Karpas-422 (cell line): ENCODE data around the gene PPM1D. TPM values are rescaled to one million over a fixed set of nuclear protein-coding genes. Genes with fewer than 3 reads are reported as not detected.
A peak's percentile ranks its signal among the peaks of the same experiment; 100 is the strongest.
"Not testable (repeated sequence)": the region's sequence is repeated elsewhere in the genome, so short reads cannot be mapped to it uniquely, and the experiment has no call there.

Experiments used
- DNase-seq: peaks from one replicate; pipeline ENCODE4 v3.0.0-alpha.2; 2015
- H2AFZ ChIP-seq: fragments of 200-600 bp; sonication (generic); 2 replicates; pipeline ENCODE4 v1.6.1; 2014; ENCODE audit warnings: antibody characterized with exemption, low read length, mixed read lengths
- H3K27ac ChIP-seq: fragments of 200-600 bp; sonication (generic); 2 replicates; pipeline ENCODE4 v1.5.1; 2014; ENCODE audit warnings: mild to moderate bottlenecking, low read length, moderate library complexity
- H3K27me3 ChIP-seq: fragments of 200-600 bp; sonication (generic); 2 replicates; pipeline ENCODE4 v1.6.1; 2014; ENCODE audit warnings: low read length, mixed read lengths
- H3K36me3 ChIP-seq: fragments of 200-600 bp; sonication (generic); 2 replicates; pipeline ENCODE4 v1.6.1; 2014; ENCODE audit warnings: low read length, mixed read lengths; ENCODE audit not compliant: insufficient read depth
- H3K4me1 ChIP-seq: fragments of 200-600 bp; sonication (generic); 2 replicates; pipeline ENCODE4 v1.6.1; 2014; ENCODE audit warnings: mild to moderate bottlenecking, low read length, mixed read lengths
- H3K4me2 ChIP-seq: fragments of 200-600 bp; sonication (generic); 2 replicates; pipeline ENCODE4 v1.6.1; 2014; ENCODE audit warnings: low read length, low read depth, mild to moderate bottlenecking; ENCODE audit not compliant: poor library complexity, severe bottlenecking
- H3K4me3 ChIP-seq: fragments of 200-600 bp; sonication (generic); 2 replicates; pipeline ENCODE4 v1.5.1; 2014; ENCODE audit warnings: mild to moderate bottlenecking, antibody characterized with exemption, low read length, mixed read lengths
- H3K79me2 ChIP-seq: fragments of 200-600 bp; sonication (generic); 2 replicates; pipeline ENCODE4 v1.6.1; 2014; ENCODE audit warnings: mild to moderate bottlenecking, low read length, mixed read lengths
- H3K9ac ChIP-seq: fragments of 200-600 bp; sonication (generic); 2 replicates; pipeline ENCODE4 v1.6.0; 2014; ENCODE audit warnings: low read length
- H3K9me2 ChIP-seq: fragments of 200-600 bp; sonication (generic), shearing (Covaris generic); replicated peaks from 2 replicates; pipeline ENCODE4 v1.6.0; 2014; ENCODE audit warnings: mild to moderate bottlenecking, low read length, moderate library complexity; ENCODE audit not compliant: insufficient read depth
- H3K9me3 ChIP-seq: fragments of 300-700, 200-600 bp; sonication (generic); 2 replicates; pipeline ENCODE4 v1.6.1; 2014; ENCODE audit warnings: low read length, mixed read lengths
- H4K20me1 ChIP-seq: fragments of 200-600 bp; sonication (generic); 2 replicates; pipeline ENCODE4 v1.6.1; 2014; ENCODE audit warnings: mild to moderate bottlenecking, antibody characterized with exemption, low read length, low read depth; ENCODE audit not compliant: insufficient read depth
- total RNA-seq: library from RNA; depleted of rRNA; stranded (reverse); fragments of >200 nt; shearing (Covaris generic); gene quantifications from 2 replicates; pipeline ENCODE4 v1.2.3, GENCODE V29; 2014; ENCODE audit warnings: low replicate concordance

Gene PPM1D
- total RNA-seq, 1 experiment from 2014 or later: 11.8 TPM

DNA sequence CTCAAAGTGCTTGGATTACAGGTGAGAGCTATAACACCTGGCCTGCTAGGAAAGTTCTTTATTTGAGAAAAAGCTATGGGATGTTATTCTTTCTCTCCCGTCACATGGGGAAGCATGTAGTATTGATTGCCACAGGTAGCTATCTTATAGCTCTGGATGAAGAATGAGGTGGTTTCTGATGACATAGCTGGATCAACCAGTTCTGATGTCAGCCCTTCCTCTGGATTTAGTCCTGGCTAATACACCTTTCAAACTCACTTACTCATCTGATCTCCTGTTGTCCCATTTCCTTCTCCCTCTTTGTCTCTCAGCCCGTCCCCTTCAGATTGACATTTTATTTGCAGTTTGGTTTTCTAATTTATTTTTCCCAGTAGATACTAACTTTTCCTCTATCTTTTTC is 14.1 kb upstream of the PPM1D start:
- Histone ChIP-seq H3K4me3 (no peak overlapping the region), H3K4me1 (no peaks in the 10 kb centered on the region), H4K20me1 (no peaks in the 10 kb centered on the region), H3K9ac (no peak overlapping the region), H2AFZ (no peak overlapping the region), H3K27me3 (no peaks in the 10 kb centered on the region), H3K9me3 (no peaks in the 10 kb centered on the region), H3K36me3 (no peaks in the 10 kb centered on the region), H3K27ac (no peak overlapping the region), H3K79me2 (no peaks in the 10 kb centered on the region), H3K4me2 (no peak overlapping the region), H3K9me2 (no peaks in the 10 kb centered on the region)
- no peak for DNase-seq

DNA sequence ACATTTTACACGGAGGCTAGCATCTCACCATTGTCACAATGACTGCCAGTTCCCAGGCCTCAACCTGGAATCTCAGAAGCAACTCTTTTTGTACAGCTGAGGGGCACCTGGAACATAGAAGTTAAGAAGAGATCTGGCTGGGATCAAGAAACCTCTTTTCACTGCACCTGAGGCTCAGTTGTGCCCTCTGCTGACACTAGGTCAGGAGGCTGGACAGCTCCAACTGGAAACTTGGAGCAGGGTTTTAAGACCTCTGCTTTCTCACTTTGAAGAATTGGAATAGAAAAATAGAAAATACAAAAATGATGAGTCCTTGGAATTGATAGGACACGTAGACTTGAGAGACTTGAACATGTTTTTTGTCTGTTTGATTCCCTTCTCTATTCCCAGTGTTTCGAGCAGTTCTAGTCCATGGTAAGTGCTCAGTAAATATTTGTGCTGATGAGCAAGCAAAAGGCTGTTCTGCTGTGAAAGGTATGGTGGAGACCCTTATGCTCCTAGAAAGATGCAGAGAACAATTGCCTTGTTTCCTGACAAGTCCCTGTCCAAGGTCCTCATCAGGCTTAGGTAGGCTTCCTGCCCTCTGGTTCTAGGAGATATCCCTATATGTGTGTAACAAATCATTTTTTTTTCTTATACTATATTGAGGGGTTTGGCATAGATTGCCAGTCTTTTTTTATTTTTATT is 13.6 kb upstream of the PPM1D start:
- Histone ChIP-seq H3K4me1 (no peaks in the 10 kb centered on the region), H3K27me3 (no peaks in the 10 kb centered on the region), H4K20me1 (no peaks in the 10 kb centered on the region), H3K4me3 (no peak overlapping the region), H3K4me2 (no peak overlapping the region), H3K9me2 (no peaks in the 10 kb centered on the region), H3K36me3 (no peaks in the 10 kb centered on the region), H3K9ac (no peak overlapping the region), H2AFZ (no peak overlapping the region), H3K79me2 (no peaks in the 10 kb centered on the region), H3K9me3 (no peaks in the 10 kb centered on the region), H3K27ac (no peak overlapping the region)
- peak; percentile 56 for DNase-seq

DNA sequence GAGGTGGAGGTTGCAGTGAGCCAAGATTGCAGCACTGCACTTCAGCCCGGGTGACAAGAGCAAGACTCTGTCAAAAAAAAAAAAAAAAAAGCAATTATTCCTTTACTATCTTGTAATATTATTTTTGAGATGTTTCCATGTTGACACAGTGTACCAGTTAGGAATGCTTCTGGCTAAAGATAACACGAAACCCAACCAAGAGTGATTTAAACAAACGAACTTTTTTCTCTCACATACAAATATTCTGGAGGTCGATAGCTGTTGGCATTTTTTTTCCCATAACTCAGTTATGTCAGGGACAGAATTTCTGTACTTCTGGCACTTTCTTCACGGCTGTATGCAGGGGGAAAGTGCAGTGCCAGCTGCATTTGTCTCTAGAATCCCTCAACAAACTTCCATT is 9.9 kb upstream of the PPM1D start:
- no peak for DNase-seq
- no peaks in the 10 kb centered on the region for H3K27me3 ChIP-seq
- no peak overlapping the region for H3K4me3 ChIP-seq
- H3K36me3 ChIP-seq: no peaks in the 10 kb centered on the region
- H3K9me2 ChIP-seq: no peaks in the 10 kb centered on the region
- no peaks in the 10 kb centered on the region for H3K79me2 ChIP-seq
- H3K9ac ChIP-seq: no peak overlapping the region
- no peaks in the 10 kb centered on the region for H3K9me3 ChIP-seq
- H3K4me1 ChIP-seq: no peaks in the 10 kb centered on the region
- no peak overlapping the region for H2AFZ ChIP-seq
- no peak overlapping the region for H3K27ac ChIP-seq
- no peak overlapping the region for H3K4me2 ChIP-seq
- no peaks in the 10 kb centered on the region for H4K20me1 ChIP-seq

DNA sequence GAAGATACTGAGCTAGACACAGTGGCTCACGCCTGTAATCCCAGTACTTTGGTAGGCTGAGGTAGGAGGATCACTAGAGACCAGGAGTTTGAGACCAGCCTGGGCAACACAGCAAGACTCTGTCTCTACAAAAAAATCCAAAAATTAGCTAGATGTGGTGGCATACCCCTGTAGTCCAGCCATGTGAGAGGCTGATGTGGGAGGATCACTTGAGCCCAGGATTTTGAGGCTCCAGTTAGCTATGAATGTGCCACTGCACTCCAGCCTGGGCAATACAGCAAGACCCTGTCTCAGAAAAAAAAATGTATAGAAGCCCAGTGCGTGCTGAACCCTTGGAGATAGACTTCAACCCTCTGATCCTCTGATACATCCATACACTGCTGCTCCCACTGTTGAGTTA is 7.2 kb upstream of the PPM1D start:
- Histone ChIP-seq H2AFZ (no peak overlapping the region), H3K4me1 (no peaks in the 10 kb centered on the region), H3K36me3 (no peaks in the 10 kb centered on the region), H3K9me3 (no peaks in the 10 kb centered on the region), H3K9ac (no peak overlapping the region), H3K4me2 (no peak overlapping the region), H3K9me2 (no peaks in the 10 kb centered on the region), H3K4me3 (no peak overlapping the region), H3K27ac (no peak overlapping the region), H4K20me1 (no peaks in the 10 kb centered on the region), H3K79me2 (no peaks in the 10 kb centered on the region), H3K27me3 (no peaks in the 10 kb centered on the region)
- no peak for DNase-seq

DNA sequence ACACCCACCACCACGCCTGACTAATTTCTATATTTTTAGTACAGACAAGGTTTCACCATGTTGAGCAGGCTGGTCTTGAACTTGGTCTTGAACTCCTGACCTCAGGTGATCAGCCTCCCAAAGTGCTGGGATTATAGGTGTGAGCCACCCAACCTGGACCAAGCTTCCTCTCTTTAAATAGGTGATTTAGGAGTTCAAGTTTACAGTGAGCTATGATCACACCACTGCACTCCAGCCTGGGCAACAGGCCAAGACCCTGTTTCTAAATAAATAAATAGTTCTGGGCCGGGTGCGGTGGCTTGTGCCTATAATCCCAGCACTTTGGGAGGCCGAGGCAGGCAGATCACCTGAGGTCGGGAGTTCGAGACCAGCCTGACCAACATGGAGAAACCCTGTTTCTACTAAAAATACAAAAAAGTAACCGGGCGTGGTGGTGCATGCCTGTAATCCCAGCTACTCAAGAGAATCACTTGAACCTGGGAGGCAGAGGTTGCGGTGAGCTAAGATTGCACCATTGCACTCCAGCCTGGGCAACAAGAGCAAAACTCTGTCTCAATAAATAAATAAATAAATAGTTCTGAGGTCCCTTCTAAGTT is 6.5 kb upstream of the PPM1D start:
- not testable (repeated sequence) for H3K27ac ChIP-seq, H3K4me3 ChIP-seq, H3K4me1 ChIP-seq, H3K9me2 ChIP-seq, H3K4me2 ChIP-seq, H3K27me3 ChIP-seq, H4K20me1 ChIP-seq, H3K79me2 ChIP-seq, H3K36me3 ChIP-seq, H2AFZ ChIP-seq, H3K9ac ChIP-seq, H3K9me3 ChIP-seq, DNase-seq

DNA sequence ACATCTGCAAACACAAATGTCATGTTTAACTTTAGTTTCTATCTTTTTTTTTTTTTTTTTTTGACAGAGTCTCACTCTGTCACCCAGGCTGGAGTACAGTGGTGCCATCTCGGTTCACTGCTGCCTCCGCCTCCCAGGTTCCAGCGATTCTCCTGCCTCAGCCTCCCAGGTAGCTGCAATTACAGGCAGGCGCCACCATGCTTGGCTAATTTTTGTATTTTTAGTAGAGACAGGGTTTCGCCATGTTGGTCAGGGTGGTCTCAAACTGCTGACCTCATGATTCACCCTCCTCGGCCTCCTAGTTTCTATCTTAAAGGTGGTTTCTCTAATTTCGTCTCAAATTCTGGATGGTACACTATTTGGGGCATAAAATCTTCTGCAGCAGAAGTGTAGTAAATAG is 5.8 kb upstream of the PPM1D start:
- H3K9me2 ChIP-seq, H3K4me3 ChIP-seq, H3K36me3 ChIP-seq, H4K20me1 ChIP-seq, DNase-seq, H2AFZ ChIP-seq, H3K9me3 ChIP-seq, H3K4me2 ChIP-seq, H3K27ac ChIP-seq, H3K9ac ChIP-seq, H3K27me3 ChIP-seq, H3K79me2 ChIP-seq: not testable (repeated sequence)
- H3K4me1 ChIP-seq: peaks cover 11% of the 10 kb centered on the region

DNA sequence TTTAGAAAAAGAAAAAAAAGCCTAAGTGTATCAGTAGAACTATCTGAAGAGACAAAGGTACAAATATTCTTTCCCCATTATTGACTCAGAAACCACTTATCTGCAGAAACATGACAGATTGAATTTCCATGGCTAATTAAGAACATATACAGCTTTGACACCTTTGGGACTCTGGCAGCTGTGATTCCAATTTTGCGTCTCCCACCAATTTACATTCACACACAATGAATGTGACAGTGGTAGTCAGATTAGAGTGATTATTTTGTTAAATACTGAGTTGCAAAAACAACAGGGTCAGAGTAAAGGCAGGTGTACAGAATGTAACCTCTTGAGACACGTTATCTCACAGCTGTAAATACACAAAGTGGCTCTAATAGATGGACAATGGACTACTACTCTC is 5.3 kb upstream of the PPM1D start:
- Histone ChIP-seq H3K27me3 (no peaks in the 10 kb centered on the region), H3K9me3 (no peaks in the 10 kb centered on the region), H3K79me2 (no peaks in the 10 kb centered on the region), H3K9ac (no peak overlapping the region), H3K9me2 (no peaks in the 10 kb centered on the region), H3K4me2 (no peak overlapping the region), H3K36me3 (no peaks in the 10 kb centered on the region), H2AFZ (no peak overlapping the region), H3K4me3 (no peak overlapping the region), H4K20me1 (no peaks in the 10 kb centered on the region), H3K27ac (no peak overlapping the region), H3K4me1 (peaks cover 14% of the 10 kb centered on the region)
- DNase-seq: no peak

DNA sequence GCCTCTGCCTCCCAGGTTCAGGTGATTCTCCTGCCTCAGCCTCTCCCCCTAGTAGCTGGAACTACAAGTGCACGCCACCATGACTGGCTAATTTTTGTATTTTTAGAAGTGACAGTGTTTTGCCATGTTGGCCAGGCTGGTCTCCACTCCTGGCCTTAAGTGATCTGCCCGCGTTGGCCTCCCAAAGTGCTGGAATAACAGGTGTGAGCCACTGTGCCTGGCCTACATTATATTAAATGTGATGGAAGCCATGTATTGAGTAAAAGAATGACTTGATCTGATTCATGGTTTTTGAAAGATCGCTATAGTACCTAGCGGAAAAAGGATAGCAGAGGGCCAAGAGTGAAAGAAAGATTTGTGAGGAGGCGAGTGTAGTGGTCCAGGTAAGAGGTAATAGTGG is 2.7 kb upstream of the PPM1D start:
- Histone ChIP-seq H3K4me2 (no peak overlapping the region), H3K9me2 (no peaks in the 10 kb centered on the region), H2AFZ (no peak overlapping the region), H4K20me1 (peaks cover 6% of the 10 kb centered on the region; the same call in 1 of the 2 replicates), H3K4me1 (peaks cover 19% of the 10 kb centered on the region), H3K27me3 (no peaks in the 10 kb centered on the region), H3K27ac (no peak overlapping the region), H3K79me2 (peaks cover 22% of the 10 kb centered on the region), H3K4me3 (no peak overlapping the region), H3K9me3 (no peaks in the 10 kb centered on the region), H3K9ac (no peak overlapping the region), H3K36me3 (no peaks in the 10 kb centered on the region)
- no peak for DNase-seq
